HL-60 (cell line): ENCODE data around the gene WNT11.

Experiments used
- CTCF ChIP-seq: IDR thresholded peaks from one replicate; pipeline ENCODE4 v1.5.1; 2011; ENCODE audit warnings: low read length, control low read depth, inconsistent platforms; ENCODE audit not compliant: insufficient read depth
- GABPA ChIP-seq: IDR thresholded peaks from 2 replicates; pipeline ENCODE4 v1.6.1; 2012; ENCODE audit warnings: low read depth
- POLR2AphosphoS5 ChIP-seq: IDR thresholded peaks from 2 replicates; pipeline ENCODE4 v1.6.1; 2012; ENCODE audit warnings: low read depth
- SPI1 ChIP-seq: IDR thresholded peaks from 2 replicates; pipeline ENCODE4 v1.6.1; 2012; ENCODE audit warnings: low read depth, mild to moderate bottlenecking, borderline replicate concordance
- TF ChIP-seq, protein P1 (sequence below): IDR thresholded peaks from 2 replicates; pipeline ENCODE4 v1.6.1; 2012; ENCODE audit warnings: low read depth; ENCODE audit not compliant: insufficient replicate concordance

DNA sequence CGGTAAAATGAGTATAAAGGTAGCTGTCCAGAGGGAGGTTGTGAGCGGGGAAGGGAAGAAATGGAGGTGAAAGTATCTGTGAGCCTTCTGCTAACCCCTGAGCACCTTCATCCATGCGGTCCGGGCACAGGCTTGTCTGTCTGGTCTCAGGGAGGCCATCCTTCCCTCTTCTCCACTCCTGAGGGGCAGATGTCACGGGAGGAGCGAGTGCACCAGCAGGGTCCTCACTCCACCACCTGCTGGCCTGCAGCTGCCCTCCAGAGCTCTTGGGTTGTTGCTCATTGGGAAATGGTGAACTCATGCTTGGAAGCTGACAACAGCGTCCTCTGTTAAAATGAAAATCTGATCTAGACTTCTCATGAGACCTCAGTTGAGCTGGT lies 33.8 kb upstream of the WNT11 start:
- TF ChIP-seq CTCF (no peak), POLR2AphosphoS5 (no peak), GABPA (no peak), SPI1 (no peak)
- TF ChIP-seq, protein P1, sequence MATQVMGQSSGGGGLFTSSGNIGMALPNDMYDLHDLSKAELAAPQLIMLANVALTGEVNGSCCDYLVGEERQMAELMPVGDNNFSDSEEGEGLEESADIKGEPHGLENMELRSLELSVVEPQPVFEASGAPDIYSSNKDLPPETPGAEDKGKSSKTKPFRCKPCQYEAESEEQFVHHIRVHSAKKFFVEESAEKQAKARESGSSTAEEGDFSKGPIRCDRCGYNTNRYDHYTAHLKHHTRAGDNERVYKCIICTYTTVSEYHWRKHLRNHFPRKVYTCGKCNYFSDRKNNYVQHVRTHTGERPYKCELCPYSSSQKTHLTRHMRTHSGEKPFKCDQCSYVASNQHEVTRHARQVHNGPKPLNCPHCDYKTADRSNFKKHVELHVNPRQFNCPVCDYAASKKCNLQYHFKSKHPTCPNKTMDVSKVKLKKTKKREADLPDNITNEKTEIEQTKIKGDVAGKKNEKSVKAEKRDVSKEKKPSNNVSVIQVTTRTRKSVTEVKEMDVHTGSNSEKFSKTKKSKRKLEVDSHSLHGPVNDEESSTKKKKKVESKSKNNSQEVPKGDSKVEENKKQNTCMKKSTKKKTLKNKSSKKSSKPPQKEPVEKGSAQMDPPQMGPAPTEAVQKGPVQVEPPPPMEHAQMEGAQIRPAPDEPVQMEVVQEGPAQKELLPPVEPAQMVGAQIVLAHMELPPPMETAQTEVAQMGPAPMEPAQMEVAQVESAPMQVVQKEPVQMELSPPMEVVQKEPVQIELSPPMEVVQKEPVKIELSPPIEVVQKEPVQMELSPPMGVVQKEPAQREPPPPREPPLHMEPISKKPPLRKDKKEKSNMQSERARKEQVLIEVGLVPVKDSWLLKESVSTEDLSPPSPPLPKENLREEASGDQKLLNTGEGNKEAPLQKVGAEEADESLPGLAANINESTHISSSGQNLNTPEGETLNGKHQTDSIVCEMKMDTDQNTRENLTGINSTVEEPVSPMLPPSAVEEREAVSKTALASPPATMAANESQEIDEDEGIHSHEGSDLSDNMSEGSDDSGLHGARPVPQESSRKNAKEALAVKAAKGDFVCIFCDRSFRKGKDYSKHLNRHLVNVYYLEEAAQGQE: no peak
